Activated T-cell treated with anti-CD3 and anti-CD28 coated beads for 1 hour (primary cell): Measurements from ENCODE around the gene ATF7.

ENCODE experiments used
- DNase-seq: peaks from one replicate; pipeline ENCODE4 v3.0.0-alpha.2; 2020; ENCODE audit warnings: low read depth

Gene ATF7

DNA sequence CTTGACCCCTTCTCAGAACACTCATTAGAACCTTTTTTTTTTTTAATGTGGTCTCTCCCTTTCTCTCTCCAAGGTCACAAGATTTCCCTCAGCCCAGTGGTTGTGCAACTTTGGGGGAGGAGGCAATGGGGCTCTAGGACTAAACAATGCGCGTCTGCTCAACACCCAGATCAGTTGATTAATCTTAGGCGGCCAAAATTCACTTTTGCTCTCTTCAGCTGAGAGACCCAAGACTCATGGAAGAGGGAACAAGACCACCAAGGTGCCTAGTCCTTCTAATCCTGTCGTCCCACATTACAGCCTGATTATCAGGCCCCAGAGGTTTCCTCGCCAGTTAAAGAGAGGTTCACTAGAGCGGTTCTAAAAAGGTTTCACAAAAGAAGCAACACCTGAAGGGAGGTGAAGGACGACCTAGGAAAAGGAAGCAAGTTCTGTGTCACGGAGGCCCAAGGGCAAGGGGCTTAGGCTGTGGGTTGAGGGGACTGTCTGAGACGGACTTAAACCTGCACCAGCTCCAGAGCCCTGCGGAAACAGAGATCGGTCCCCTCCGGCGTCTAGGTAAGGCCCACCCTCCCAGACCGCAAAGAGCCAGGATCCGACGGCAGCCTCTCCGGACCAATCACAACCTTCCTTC is 125.9 kb downstream of the ATF7 start:
- no peak for DNase-seq

DNA sequence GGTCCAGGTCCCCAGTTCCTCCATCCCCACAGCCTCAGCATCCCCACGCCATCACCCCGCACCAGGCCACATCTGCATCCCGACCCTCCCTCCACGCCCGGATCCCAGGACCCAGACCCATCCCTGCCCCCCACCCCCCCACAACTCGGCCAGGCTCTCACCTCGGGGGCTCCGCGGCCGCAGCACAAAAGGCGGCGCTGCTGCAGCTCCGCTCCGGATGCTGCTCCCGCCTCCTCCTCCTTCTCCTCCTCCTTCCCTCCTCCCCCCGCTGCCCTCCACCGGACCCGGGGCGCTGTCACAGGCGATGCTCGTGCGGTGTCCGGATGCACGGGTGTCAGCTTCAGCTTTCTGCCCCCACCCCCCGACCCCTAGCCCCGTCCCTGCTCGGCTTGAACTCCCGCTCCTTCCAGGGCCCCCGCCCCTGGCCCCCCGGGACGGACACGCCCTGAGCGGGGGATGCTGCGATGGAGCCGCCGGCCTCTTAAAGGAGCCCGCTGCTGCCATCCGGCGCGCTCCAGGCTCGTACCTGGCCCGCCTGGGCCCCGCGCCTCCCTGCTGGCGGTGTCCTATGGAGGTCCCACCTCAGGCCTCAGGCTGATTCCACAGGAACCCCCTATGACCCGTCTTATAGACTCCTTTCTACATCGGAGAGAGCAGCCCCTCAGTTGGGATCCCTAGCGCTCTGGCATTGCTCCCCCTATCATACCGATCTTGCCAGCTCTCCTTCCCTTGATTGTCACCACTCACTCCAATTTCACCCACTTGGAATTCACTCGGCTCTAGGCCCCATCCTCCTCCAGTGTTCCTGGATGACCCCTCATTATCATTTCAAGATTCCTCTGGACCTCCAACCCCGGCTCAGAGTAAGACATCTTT is 126.7 kb downstream of the ATF7 start, which contains the start of gene MAP3K12:
Gene MAP3K12, minus strand, starts transcription at position 193 of the 876 bp plus-strand sequence. CDS start 12,067 bp downstream, outside the sequence.
- peak; percentile 41 for DNase-seq

GRCh38 chr12:53498235-53498630 is 127.9 kb downstream of the ATF7 start:
- DNase-seq = no peak

GRCh38 chr12:53497461-53497860 is 128.7 kb downstream of the ATF7 start:
- DNase-seq = no peak

- no peak for DNase-seq
Measured at GRCh38 chr12:53496752-53497032, 129.5 kb downstream of the ATF7 start.

DNA sequence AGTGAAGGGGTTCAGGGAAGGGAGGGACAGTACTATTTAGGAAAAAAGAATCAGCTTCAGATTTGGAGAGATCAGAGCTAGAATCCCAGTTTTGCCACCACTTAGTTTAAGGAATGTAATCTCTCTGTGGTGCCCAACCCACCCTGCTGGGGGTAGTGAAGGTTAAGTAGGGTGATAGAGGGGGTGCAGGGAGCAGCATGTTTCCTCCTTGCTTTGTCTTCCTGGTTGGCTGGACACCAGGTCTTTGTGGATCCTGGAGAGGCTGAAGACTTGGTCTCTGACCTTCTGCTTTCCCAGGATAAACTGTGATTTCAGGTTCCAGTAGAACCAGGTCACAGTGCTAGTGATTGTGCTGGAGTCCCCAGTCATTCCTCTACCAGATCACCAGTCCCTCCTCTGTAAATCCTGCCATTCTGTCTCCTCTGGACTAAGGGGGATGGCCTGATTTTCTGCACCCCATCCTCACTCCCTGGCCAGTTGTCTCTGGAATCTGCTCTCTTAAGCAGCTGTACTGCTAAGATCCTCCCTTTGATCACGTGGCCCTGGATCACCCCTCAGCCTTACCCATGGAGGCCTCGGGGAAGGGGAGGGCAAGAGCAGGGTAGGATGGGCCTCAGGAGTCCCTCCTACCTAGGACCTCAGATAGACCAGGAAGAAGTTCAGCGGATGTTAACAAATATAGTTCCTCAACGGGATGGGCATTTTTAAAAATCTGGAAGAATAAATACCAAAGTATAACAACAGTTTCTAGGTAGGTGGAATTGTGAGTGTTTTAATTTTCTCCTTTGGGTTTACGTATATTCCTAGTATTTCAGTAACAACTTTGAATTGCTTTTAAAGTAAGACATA is 130.1 kb downstream of the ATF7 start:
- no peak for DNase-seq

DNA sequence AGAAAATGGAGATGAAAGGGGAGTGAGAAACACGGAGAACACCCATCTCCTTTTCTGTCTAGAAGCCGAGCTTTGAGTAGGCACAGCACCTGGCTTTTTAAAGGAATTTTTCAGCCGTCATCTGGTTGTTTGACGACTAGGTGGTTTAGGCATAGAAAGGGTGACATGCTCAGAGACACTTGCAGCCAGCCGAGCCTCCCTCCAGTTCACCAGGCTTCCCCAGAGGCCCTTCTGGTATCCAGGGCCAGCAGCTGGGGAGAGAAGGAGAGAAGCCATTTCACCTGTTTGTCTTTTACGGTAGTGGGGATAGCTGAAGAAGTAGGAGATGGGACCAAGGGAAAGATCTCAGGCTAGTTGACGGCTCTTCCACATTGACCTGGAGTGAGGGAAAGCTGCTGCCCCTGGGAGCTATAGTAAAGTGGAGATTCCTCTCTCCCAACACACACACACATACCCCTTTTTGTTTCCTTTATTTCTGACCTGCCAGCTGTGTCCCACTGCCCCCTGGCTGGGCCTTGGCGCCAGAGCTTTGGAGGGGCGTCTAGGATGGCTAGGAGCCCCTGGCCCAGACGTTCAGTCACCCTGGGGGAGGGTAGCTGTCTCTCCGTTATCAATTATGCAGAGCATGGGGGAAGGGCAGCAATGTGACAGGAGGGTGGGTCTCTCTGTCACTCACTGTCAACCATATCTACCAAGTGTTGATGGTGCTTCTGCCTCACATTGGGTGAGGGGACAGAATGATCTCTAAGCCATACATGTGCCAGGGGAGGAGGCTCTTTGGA is 132.4 kb downstream of the ATF7 start:
- DNase-seq = no peak

DNA sequence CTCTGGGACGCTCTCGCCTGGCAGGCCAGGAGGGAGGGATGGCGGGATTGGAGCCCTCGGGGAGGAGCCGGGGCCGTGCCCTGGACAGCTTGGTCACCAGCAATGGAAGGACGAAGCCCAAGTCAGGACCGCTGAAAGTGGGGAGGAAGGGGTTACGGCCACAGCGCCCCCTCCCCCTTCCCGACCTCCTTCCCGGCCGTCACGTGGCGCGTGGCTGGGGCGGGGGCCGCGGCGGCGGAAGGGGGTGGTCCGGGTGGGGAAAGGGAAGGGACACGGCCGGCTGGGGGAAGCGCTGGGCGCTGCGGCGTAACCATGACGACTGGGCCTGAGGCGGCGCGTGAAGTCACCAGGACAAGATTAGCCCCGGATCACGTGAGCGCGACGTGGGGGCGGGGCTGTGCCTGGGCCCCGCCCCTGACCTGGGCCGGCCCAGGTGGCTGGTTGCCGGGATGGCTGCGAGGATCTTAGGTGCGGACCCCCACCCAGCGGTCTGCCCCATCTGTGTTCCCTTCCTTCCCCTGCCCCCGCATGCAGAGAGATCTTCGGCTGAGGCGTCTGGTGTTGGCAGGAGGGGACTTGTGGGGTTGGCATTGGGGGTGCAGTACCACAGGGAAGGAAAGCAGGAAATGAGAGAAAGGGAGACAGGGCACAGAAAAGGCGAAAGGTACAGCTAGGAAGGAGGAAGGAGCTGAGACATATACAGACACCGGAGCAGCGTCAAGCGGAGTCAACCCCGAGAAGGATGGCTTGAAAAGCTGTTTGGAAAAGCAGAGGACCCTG is 133.2 kb downstream of the ATF7 start:
- peak; percentile 78 for DNase-seq

- DNase-seq = no peak
Measured at GRCh38 chr12:53492188-53492587, 134.0 kb downstream of the ATF7 start.

DNA sequence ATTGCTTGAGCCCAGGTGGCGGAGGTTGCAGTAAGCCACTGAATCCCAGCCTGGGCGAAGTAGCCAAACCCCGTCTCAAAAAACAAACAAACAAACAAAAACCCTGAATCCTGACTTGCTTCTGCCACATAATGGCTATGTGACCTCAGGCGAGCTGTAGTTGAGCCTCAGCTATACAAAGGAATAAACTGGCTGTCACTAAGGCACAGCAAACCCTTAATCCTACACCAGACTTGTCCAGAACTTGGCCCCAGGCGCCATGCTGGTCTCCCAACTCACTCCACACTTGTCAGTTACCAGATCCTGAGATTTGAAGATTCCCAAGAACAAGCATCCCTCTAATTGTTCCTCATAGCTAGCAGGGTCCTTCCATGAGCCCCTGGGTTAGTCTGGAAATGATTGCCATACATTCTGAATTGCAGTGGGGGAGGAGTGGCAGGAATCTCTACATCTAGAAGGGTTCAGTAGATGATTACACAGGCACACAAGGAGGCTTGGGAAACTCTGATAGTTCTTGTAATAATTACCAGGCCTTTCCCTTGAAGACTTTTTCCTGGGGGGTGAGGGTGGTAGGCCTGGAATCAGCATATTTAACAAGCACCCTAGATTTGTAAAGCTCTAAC is 136.8 kb downstream of the ATF7 start:
- no peak for DNase-seq

DNA sequence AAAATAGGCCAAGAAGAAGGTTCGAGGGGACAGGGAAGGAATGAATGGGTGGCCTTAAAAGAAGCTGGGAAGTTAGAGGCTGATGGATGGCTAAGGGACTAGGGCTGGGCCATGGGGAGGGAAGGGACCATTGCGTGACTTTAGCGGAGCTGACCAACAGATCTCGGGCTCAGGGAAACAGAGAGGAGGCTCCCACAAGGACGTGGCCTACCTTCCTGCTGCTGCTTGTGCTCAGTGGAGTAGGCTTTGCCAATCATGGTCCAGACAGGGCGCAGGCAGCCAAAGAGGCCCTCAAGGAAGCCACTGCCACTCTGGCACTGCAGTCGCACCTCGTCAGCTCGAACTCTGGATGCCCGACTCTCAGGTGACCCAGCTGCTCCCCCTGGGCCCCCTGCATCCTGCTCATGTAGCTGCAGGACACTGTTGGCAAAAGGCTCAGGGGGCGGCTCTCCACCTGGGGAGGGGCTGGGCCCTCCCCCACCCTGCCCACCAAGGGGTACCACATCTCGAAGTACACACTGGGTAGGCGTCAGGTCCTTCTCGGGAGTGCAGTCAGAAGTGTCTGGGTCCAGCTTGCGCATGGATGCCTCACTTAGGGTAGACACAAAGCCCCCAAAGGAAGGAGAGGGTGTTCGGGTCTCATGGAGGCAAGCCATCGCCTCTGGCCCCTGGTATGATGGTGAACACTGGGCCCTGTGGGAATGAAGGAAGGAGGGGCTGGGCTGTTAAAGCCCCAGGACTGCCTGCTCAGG is 139.3 kb downstream of the ATF7 start:
- DNase-seq = no peak

DNA sequence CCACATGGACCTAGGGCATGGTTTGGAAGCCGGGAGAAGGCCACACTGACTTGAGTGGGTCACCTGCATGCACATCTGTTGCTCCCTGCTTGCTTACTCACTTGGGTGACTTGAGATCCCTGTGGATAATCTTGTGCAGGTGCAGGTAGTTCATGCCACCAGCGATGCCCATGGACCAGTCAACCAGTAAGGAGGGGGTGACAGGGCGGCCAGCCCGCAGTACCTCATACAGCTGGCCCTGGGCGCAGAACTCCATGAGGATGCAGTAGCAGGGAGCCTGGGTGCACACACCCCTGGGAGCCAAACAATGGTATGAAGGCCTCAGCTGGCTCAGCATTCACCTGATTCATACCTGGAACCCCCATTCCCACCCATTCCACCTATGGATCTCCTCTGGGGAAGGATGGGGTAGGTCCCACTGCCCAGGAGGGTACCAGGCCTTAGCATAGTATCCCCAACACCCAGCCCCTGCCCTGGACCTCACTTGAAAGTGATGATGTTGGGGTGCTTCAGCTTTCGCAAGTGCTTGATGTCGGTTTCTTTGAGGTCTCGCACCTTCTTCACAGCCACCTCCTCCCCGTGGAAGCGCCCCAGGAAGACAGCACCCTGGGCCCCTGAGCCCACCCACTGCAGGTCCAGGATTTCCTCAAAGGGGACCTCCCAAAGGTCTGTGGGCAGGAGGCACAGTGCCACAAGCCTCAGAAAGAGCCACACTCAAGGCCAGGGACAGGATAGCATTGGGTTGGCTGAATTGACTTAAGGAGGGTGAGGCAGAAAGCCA is 140.0 kb downstream of the ATF7 start:
- no peak for DNase-seq

GRCh38 chr12:53484686-53485575 is 141.3 kb downstream of the ATF7 start:
- no peak for DNase-seq

DNA sequence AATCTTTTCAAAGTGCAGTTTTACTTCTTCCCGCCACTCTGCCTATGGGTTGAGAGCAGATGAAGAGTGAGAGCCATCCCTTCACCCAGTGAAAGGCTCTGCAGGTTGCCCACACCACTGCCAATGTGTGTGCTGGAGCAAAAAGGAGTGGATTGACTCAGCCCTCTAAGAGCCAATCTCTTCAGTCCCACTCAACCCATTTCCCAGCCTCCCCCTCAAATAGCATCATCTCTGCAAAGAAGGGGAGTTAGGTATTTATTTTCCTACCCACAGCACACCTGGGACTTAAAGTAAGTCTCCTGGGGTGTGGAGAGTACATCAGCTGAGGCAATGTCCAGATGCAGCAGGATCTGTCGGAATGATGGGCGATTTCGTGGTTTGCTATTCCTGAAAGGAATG is 142.2 kb downstream of the ATF7 start:
- no peak for DNase-seq

GRCh38 chr12:53483225-53483978 is 142.8 kb downstream of the ATF7 start:
- no peak for DNase-seq

DNA sequence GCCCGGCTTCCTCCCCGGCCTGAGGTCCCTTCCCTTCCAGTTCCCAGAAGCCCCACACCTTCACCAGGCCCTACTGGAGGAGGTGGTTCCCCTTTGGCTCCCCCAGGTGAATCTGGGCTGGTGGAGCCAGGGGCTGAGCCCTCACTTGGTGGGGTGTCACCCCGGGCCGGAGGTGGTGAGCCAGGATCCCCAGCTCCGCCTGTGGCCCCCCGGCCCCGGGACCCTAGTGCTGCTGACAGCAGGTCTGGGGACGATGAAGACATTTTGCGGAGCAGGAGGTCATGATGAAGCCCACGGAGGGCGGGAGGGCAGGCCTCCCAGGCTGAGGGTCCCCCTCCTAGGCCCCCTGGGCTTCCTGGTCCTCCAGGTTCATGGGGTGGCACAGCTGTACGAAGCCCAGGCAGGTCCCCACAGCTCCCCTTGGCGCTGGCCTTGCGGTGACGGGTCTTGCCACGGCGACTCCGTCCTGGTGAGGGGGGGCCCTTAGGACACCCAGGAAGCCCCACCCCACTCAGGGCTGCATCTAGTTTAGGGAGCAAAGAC is 143.5 kb downstream of the ATF7 start:
- no peak for DNase-seq
